ENCODE results near the gene ANKRD49.
A peak's percentile ranks its signal among the peaks of the same experiment; 100 is the strongest.

ANKRD49 gene

DNA sequence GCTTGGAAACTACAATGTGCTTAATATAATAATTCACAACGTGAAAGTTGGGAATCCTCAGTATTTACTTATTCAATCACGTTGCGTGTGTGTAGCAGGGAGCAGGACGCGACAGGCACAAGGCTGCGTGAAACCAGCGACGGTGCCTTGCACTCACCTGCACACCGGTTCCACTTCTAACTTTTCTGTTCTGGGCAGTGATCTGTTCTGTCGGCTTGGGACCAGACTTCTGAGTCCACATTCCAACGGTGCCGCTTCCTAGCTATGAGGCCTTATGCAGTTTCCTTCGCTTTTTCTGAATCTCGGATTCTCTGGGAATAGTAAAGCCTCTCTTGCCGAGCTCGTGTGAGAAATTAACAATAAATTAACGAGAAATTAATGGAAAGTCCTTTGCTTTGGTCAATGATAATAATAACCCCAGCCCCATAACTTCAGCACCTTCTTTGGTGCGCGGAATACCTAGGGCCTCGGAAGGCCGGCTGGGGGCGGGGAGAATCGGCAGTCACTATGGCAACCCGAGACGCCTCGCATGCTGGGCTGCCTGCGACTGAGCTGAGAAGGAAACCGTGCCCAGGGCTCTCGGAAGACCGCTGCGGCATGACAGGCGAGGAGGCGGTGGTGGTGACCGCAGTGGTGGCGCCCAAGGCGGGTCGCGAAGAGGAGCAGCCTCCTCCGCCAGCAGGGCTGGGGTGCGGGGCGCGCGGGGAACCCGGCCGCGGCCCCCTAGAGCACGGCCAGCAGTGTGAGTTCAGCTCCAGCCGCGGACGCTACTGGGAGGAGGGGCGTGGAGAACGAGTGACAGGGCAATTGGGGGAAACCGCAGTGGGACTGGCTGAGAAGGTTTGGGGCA is 18.4 kb downstream of the ANKRD49 start, which contains the start of gene C11orf97:
C11orf97 (plus strand) TSS at position 530 of the 850 bp plus-strand sequence; CDS start at position 598, 68 bp downstream.
- no peak for TF ChIP-seq CTCF (conservative IDR thresholded peaks at IDR 0.05)
- H3K27ac ChIP-seq = peak within 1 kb of the TSS; percentile 21

DNA sequence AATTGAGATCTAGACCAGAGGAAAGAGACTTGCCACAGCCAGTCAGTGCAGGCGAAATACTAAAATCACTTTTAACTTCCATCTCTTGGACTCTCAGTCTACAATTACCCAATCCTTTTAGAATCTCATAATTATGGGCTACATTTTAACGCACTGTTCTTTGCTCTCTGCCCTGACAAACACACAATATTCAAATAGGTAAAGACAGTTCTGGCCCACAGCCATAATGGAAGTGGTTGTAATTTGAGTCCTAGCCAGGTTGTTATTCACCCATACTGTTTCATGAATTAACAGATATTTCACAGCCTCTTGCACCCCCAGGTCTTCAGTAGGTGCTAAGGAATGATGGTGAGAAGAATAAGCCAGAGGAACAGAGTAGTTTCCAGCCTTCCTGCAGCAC is 19.3 kb downstream of the ANKRD49 start:
- no peak for TF ChIP-seq CTCF (conservative IDR thresholded peaks at IDR 0.05)
- H3K27ac ChIP-seq = peak overlapping the region; percentile 21

DNA sequence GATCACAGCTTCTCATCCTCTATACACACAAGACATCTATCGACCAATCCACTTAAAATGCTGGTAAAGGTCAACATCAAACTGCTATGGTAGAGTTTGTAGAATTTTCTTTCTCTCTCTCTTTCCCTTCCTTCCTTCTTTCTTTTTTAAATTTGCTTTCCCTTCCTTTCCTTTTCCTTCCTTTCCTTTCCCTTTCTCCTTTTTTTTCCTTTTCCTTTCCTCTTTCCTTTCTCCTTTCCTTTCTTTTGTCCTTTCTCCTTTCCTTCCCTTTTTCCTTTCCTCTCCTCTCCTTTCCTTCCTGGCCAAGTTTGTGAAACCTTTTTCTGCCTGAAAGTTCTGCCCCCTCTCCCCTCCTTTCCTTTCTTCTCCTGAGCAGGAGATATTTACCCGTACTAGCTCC is 21.6 kb downstream of the ANKRD49 start:
- no peak for TF ChIP-seq CTCF (conservative IDR thresholded peaks at IDR 0.05)
- no peak overlapping the region for H3K27ac ChIP-seq

DNA sequence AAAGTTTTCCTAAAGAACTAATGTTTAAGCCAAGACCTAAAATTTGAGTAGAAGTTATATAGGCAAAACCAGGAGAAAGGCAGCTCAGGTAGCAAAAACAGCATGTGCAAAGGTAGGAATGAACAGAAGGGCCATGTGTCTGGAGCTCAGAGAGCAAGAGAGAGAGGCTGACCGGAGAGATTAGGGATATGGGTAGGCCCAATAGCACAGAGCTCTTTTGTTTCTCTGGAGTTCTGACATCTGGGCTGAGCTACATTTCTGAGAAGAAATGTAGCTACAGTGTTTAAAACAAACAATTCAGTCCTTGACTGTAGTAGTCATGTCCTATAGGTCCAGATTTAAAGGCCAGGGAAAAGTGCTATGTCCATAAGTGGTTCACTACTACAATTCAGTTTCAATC is 22.9 kb downstream of the ANKRD49 start:
- H3K27ac ChIP-seq = no peak overlapping the region
- TF ChIP-seq CTCF (conservative IDR thresholded peaks at IDR 0.05) = no peak

DNA sequence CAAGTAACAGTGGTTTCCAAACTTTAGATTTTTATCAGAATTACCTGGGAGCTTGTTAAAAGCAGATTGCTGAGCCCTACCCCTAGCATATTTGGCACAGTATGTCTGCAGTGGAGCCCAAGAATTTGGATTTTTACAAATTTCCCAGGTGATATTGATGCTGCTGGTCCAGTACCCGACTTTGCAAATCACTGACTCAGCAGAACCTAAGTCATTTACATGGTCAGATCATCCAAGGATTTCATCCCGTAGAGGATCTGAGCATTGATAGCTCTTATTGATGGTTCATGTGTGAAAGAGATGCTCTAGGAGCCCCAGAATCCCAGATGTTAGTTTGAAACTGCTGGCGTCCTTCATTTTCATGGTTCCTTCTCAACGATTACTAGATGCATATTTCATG is 24.5 kb downstream of the ANKRD49 start:
- no peak overlapping the region for H3K27ac ChIP-seq
- TF ChIP-seq CTCF (conservative IDR thresholded peaks at IDR 0.05) = no peak

GRCh38 chr11:94519478-94520084 is 25.8 kb downstream of the ANKRD49 start:
- TF ChIP-seq CTCF (conservative IDR thresholded peaks at IDR 0.05) = peak; percentile 90
- H3K27ac ChIP-seq = no peak overlapping the region

- no peak overlapping the region for H3K27ac ChIP-seq
- peak; percentile 70 for TF ChIP-seq CTCF (conservative IDR thresholded peaks at IDR 0.05)
These were observed 27.9 kb downstream of the ANKRD49 start for GRCh38 chr11:94521684-94522083.

All from VCaP (cell line).